Stimulated activated naive CD8-positive, alpha-beta T cell treated with anti-CD3 and anti-CD28 coated beads, Interleukin-15, amount 100 ng/mL, for 72 hours (primary cell): ENCODE results near the gene LOC128125822.

Experiments used
- ATAC-seq: fragments of 150-1000 bp; cut with Tn5 transposase; 2 replicates; pipeline ENCODE4 v1.10.0; 2021; ENCODE audit warnings: mild to moderate bottlenecking, moderate library complexity
- DNase-seq, 2 donors: peaks; one replicate each; pipeline ENCODE4 v3.0.0; 2021 to 2022
- H3K27ac Mint-ChIP-seq, 2 donors: one replicate each; pipeline ENCODE4 v1.8.0; 2022; ENCODE audit warnings: mild to moderate bottlenecking in 2 of 2, mixed read lengths in 2 of 2, moderate library complexity in 2 of 2
- H3K27me3 Mint-ChIP-seq: one replicate; pipeline ENCODE4 v1.8.0; 2022; ENCODE audit warnings: mixed read lengths
- H3K4me1 Mint-ChIP-seq: one replicate; pipeline ENCODE4 v1.8.0; 2022; ENCODE audit warnings: mild to moderate bottlenecking, mixed read lengths
- H3K4me3 Mint-ChIP-seq, 2 donors: one replicate each; pipeline ENCODE4 v1.8.0; 2022; ENCODE audit warnings: mild to moderate bottlenecking in 2 of 2, mixed read lengths in 2 of 2, moderate library complexity in 1 of 2
- H3K9me3 Mint-ChIP-seq, 2 donors: one replicate each; pipeline ENCODE4 v1.8.0; 2022; ENCODE audit warnings: mixed read lengths in 2 of 2

LOC128125822 gene

DNA sequence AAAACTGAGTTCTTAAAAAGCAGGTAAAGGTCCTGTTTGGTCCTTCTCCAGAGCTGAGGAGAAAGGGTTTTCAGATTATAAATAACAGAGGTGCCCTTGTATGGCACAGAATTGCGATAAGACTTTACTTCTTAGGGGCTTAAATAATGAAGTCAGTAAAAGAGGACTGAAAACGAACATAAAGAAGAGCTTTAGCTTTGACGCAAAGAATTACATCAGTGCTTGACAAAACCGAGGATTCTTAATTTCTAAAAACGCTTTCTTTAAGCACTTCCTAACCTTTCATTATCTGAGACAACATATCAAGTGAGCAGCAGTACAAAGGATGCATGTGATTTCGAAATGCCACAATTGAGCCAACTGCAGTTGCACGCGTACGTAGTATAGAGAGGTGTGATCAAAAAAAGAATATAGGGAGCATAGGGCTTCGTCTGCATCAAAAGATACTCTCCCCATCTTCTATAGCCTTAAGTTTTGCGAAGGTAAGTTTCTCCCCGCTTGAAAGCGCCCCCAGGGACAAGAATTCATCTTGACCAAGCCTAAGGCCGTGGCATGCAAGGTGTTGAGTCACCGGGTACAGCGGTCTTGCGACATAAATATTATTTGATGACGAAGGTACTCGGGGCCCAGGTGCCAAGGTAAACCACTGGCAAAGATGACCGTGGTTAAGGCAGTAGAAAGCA is 778 bp upstream of the LOC128125822 start:
- H3K4me1 Mint-ChIP-seq = peaks cover 15% of the 10 kb centered on the region
- DNase-seq = peak in 1 of 2 donors; percentile 62
- H3K27ac Mint-ChIP-seq = peak overlapping the region; percentile 96
- no peaks in the 10 kb centered on the region for H3K27me3 Mint-ChIP-seq
- H3K9me3 Mint-ChIP-seq = no peaks in the 10 kb centered on the region
- ATAC-seq = peak; percentile 49
- H3K4me3 Mint-ChIP-seq = peak overlapping the region; percentile 88 to 95

DNA sequence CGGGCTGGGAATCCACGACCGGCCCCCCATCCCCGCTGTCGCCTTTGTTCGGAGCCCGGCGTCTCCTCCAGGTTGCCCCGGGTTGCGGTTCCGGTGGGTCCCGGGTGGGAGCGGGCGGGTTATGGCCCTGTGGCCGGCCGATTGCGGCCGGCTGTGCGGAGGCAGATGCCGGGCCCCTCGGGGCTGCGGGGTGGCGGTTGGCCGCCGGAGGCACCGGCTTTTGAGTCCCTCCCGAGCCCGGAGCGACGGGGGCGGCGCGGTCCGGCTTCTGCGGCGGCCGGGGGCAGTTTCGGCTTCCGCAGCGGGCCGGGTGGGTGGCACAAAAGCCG is 431 bp downstream of the LOC128125822 start:
- DNase-seq = no peak
- H3K4me3 Mint-ChIP-seq = peak overlapping the region; percentile 95
- H3K27me3 Mint-ChIP-seq = no peaks in the 10 kb centered on the region
- H3K9me3 Mint-ChIP-seq = no peaks in the 10 kb centered on the region
- peaks cover 18% of the 10 kb centered on the region for H3K4me1 Mint-ChIP-seq
- peak overlapping the region; percentile 96 to 97 for H3K27ac Mint-ChIP-seq
- ATAC-seq = peak; percentile 3

DNA sequence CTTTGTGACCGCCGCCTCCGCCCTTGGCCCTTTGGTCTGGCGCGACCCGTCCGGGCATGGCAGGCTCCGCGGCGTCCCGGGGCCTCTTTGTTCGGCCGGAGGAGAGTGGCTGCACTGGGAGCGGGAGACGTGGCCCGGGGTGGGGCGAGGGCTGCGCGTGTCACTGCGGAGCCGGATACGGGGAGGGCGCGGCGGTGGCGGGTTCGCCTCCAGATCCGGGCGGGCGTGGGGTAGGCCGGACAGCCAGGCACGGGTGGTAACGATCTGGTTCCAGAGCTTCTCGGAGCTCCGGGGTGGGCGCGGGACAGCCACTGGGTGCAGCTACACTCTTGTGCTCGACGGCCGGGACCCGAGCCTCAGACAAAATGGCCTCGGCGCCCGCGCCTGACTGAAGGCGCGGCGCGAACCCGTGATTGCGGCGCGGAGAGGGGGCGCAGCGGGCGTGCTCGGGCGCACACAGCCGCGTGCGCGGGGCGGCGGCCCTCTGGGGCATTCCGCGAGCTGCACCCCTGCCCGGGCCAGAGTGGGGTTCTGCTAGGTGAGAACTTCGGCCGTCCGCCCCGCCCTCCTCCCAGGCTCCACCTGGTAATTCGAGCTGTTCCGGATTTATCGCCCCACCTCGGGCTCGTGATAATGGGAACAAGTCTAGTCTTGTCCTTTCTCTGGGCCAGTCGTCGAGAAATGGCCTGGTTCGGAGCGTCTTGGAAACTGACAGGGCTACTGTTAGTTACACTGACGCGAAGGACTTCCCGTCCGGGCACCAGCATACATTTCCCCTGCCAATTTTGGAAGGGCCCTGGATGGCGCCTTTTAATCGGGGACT is 1.0 kb downstream of the LOC128125822 start:
- DNase-seq = peak; percentile 65 to 76
- no peaks in the 10 kb centered on the region for H3K27me3 Mint-ChIP-seq

DNA sequence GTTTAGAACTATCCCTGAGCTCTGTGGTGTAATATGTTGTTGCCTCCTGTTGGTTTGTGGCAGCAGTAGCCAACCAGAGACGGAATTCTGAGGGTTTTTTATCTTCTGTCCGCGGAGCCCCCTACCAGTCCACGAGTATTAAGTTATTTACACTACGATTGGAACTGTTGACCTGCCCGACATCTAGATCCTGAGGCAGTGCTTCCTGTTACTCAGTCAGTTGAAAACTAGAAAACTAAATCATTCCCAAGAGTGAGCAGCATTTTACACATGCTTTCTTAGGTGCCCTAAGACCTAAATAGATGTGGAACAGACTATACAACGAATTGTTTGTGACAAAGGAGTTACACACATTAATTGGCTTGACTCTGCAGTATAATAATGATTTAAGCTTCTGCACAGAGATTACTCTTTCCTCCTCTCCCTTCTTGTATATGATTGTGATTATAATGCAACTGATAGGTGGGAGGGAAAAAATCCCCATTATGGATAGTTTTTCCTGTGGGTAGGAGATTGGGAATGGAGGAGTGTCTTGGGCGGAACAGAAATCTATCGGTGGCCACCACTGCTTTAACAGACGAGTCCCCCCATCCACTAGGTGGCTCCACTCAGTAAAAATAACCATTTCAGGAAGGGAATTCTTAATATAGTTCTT is 1.7 kb downstream of the LOC128125822 start:
- Mint-ChIP-seq H3K27me3 (no peaks in the 10 kb centered on the region), H3K4me3 (peak overlapping the region; percentile 95), H3K27ac (peak overlapping the region; percentile 89 to 95), H3K4me1 (peaks cover 18% of the 10 kb centered on the region), H3K9me3 (no peaks in the 10 kb centered on the region)
- ATAC-seq = no peak
- DNase-seq = peak; percentile 30 to 34

More for the DNA sequence above, 1.0 kb downstream of the LOC128125822 start:
- peaks cover 18% of the 10 kb centered on the region for H3K4me1 Mint-ChIP-seq
- peak overlapping the region; percentile 95 for H3K4me3 Mint-ChIP-seq
- H3K27ac Mint-ChIP-seq = peak overlapping the region; percentile 94 to 97
- peak; percentile 53 for ATAC-seq
- no peaks in the 10 kb centered on the region for H3K9me3 Mint-ChIP-seq

DNA sequence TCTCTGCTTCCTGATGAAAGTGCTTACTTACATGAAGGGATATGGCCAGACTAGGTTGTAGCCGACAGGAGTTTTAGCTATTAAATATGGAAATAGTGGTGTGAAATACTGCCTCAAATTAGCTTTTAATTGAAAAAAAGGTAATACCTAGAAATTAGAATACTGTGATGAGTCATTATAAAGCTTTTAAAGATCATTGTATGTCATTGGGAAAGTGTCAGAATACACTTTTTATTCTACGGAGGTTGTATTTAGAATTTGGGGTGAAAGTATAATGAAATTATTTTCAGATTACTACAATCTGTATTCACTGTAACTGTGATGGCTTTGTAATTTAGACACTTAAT is 2.2 kb downstream of the LOC128125822 start:
- Mint-ChIP-seq H3K27me3 (no peaks in the 10 kb centered on the region), H3K4me1 (peaks cover 18% of the 10 kb centered on the region), H3K27ac (peak overlapping the region; percentile 89 to 95), H3K4me3 (peak overlapping the region; percentile 95), H3K9me3 (no peaks in the 10 kb centered on the region)
- DNase-seq (no peak), ATAC-seq (no peak)

DNA sequence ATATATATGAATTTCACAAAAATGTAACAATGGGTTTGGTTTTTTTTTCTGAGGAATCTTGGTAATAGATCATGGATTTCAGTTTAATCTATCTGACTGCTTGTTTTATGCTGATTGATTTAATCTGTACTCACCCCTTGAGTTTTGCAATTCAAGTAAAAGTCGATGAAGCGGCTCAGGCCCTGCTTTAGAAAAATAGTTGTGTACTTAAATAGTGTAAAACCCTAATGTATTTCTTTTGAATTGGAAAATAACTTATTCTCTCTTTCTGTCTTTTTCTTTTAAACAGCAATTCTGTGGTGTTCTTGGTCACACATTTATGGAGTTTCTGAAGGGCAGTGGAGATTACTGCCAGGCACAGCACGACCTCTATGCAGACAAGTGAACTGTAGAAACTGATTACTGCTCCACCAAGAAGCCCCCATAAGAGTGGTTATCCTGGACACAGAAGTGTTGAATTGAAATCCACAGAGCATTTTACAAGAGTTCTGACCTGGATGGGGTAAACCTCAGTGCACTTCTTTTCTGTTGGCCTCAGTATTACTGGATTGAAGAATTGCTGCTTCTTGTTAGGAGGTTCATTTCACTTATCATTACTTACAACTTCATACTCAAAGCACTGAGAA is 4.0 kb downstream of the LOC128125822 start:
- Mint-ChIP-seq H3K4me3 (peak overlapping the region in 1 of 2 donors; percentile 10), H3K9me3 (no peaks in the 10 kb centered on the region), H3K4me1 (peaks cover 15% of the 10 kb centered on the region), H3K27ac (no peak overlapping the region), H3K27me3 (no peaks in the 10 kb centered on the region)
- ATAC-seq (no peak), DNase-seq (no peak)

DNA sequence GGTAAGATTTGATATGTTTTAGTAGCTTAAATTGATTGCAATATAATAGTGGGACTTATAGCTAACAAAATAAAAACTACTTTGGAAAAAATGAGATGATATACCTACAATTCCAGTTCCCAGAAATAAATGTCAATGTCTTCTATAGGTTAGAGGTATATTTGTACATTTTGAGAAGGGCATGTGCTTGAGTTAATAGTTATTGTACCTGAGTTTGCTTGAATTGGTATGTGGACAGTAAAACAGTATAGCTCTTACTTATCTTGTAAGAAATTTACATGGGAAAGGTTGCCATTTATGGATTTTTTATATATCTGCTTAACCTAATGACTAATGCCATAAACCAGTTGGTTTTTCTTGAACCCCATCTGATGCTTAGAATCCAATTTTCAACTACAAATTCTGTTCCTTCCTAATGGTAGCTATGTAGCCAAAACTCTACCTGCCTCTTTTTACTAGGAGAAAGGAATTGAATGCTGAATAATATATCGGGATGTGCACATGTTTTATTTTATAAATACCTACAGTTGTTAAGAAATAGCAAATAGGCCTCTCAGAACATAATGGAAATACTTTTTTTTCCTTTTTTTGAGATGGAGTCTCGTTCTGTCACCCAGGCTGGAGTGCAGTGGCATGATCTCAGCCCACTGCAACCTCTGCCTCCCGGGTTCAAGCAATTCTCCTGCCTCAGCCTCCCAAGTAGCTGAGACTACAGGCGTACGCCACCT is 4.9 kb downstream of the LOC128125822 start:
- Mint-ChIP-seq H3K9me3 (no peaks in the 10 kb centered on the region), H3K4me1 (peaks cover 8% of the 10 kb centered on the region), H3K27me3 (no peaks in the 10 kb centered on the region), H3K27ac (no peak overlapping the region), H3K4me3 (no peak overlapping the region)
- ATAC-seq = no peak
- no peak for DNase-seq

DNA sequence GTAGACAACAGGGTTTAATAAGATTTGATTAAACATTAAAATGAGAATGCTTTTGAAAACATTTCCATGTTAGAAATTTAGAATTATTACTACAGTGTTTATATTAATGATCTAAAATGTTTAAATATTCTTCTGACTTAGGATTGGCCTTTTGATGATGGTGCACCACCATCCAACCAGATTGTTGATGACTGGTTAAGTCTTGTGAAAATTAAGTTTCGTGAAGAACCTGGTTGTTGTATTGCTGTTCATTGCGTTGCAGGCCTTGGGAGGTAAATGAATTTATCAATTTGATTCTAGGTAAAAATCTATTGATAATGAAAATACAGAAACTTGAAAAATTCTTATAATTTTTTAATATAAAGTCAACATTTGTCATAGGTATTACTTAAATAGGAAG is 6.5 kb downstream of the LOC128125822 start:
- no peak for DNase-seq
- Mint-ChIP-seq H3K9me3 (no peaks in the 10 kb centered on the region), H3K4me1 (peaks cover 8% of the 10 kb centered on the region), H3K27me3 (no peaks in the 10 kb centered on the region), H3K4me3 (no peak overlapping the region), H3K27ac (no peak overlapping the region)
- no peak for ATAC-seq

DNA sequence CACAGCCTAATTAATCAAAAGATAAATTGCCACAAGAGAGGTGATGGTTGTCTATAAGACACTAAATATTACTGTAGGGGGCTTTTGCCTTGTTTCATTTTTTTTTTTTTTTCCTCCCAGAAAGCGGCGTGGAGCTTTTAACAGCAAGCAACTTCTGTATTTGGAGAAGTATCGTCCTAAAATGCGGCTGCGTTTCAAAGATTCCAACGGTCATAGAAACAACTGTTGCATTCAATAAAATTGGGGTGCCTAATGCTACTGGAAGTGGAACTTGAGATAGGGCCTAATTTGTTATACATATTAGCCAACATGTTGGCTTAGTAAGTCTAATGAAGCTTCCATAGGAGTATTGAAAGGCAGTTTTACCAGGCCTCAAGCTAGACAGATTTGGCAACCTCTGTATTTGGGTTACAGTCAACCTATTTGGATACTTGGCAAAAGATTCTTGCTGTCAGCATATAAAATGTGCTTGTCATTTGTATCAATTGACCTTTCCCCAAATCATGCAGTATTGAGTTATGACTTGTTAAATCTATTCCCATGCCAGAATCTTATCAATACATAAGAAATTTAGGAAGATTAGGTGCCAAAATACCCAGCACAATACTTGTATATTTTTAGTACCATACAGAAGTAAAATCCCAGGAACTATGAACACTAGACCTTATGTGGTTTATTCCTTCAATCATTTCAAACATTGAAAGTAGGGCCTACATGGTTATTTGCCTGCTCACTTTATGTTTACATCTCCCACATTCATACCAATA is 7.8 kb downstream of the LOC128125822 start:
- no peak for ATAC-seq

DNA sequence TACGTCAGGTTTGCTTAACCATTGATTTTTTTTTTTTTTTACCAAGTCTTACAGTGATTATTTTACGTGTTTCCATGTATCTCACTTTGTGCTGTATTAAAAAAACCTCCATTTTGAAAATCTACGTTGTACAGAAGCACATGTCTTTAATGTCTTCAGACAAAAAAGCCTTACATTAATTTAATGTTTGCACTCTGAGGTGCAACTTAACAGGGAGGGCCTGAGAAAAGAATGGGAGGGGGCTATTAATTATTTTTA is 8.4 kb downstream of the LOC128125822 start:
- DNase-seq (no peak), ATAC-seq (no peak)
- Mint-ChIP-seq H3K27me3 (no peaks in the 10 kb centered on the region), H3K4me3 (no peak overlapping the region), H3K27ac (no peak overlapping the region), H3K9me3 (no peaks in the 10 kb centered on the region), H3K4me1 (peaks cover 8% of the 10 kb centered on the region)

More for the DNA sequence above, 7.8 kb downstream of the LOC128125822 start:
- H3K4me3 Mint-ChIP-seq = no peak overlapping the region
- no peaks in the 10 kb centered on the region for H3K27me3 Mint-ChIP-seq
- H3K4me1 Mint-ChIP-seq = peaks cover 8% of the 10 kb centered on the region
- DNase-seq = no peak
- H3K27ac Mint-ChIP-seq = no peak overlapping the region
- no peaks in the 10 kb centered on the region for H3K9me3 Mint-ChIP-seq

DNA sequence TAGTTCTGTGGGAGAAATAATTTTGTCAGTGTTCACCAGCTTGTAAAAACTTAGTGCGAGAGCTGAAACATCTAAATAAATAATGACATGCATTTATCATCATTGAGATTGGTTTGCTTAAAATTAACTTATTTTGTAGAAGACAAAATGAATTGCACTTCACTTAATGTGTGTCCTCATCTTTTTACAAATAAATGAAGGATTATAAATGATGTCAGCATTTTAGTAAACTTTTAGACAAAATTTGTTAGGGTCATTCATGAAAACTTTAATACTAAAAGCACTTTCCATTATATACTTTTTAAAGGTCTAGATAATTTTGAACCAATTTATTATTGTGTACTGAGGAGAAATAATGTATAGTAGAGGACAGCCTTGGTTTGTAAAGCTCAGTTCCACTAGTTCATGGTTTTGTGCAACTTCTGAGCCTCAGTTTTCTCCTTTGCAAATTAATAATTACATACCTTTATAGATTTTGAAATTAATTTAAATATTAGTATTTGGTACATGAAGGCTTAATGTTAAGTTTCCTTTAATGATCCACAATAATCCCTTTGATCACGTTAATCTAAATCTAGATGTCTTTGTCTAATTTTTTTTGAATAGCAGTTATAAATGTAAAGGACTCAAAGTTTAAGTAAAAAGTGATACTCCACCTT is 9.2 kb downstream of the LOC128125822 start:
- ATAC-seq = no peak
- no peak overlapping the region for H3K27ac Mint-ChIP-seq

DNA sequence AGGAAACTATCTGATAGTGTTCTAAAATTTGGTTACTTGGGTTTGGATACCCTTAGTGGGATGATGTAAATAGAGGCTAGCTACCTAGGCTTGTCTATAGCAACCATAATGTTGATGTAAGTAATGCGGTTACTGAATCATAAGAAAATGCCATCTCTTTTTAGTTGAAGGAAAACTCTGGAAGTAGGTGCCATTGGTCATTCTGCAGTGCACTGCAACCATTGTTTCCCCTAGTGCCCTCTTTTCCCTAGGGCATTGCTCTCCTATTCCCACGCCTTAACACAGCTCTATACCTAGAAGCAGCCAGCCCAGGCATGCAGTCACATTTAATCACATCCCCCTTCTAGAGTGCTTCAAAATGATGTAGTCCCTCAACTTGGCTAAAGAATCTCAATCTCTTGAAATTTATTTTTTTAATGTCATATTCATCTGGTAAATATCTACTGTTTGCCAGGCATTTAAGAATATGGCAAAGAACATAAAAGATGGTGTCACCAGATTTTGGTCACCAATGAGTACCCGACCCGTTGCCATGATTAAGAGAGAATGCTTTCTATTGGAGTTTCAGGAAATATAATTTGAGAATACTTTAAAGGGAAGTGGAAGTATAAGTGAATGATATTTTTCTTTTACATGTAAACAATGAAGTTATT is 10.4 kb downstream of the LOC128125822 start:
- Mint-ChIP-seq H3K27ac (peak overlapping the region in 1 of 2 donors; percentile 21), H3K27me3 (no peaks in the 10 kb centered on the region), H3K4me3 (no peak overlapping the region), H3K4me1 (no peaks in the 10 kb centered on the region), H3K9me3 (no peaks in the 10 kb centered on the region)
- ATAC-seq (no peak), DNase-seq (no peak)

More for the DNA sequence above, 9.2 kb downstream of the LOC128125822 start:
- peaks cover 3% of the 10 kb centered on the region for H3K4me1 Mint-ChIP-seq
- H3K9me3 Mint-ChIP-seq = no peaks in the 10 kb centered on the region
- no peak for DNase-seq
- no peaks in the 10 kb centered on the region for H3K27me3 Mint-ChIP-seq
- no peak overlapping the region for H3K4me3 Mint-ChIP-seq

DNA sequence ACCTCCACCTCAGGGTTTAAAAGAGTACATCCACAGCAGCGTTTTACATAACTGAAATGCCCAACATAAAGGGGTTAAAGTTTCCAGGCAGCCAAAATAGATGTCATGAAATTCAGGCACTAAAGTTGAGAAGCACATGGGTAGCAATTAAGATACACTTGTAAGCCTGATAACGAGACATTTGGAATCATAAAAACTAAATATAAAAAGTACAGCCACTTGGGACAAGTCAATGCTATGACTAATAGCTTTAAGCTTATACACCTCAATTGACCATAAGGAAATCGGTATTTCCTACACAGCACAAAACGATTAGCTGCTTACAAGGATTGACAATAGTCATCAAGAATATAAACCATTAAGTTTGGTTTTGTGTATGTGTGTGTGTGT is 11.8 kb downstream of the LOC128125822 start:
- H3K4me1 Mint-ChIP-seq = no peaks in the 10 kb centered on the region
- H3K27ac Mint-ChIP-seq = no peak overlapping the region
- no peaks in the 10 kb centered on the region for H3K27me3 Mint-ChIP-seq
- no peaks in the 10 kb centered on the region for H3K9me3 Mint-ChIP-seq
- ATAC-seq (no peak), DNase-seq (no peak)
- no peak overlapping the region for H3K4me3 Mint-ChIP-seq

DNA sequence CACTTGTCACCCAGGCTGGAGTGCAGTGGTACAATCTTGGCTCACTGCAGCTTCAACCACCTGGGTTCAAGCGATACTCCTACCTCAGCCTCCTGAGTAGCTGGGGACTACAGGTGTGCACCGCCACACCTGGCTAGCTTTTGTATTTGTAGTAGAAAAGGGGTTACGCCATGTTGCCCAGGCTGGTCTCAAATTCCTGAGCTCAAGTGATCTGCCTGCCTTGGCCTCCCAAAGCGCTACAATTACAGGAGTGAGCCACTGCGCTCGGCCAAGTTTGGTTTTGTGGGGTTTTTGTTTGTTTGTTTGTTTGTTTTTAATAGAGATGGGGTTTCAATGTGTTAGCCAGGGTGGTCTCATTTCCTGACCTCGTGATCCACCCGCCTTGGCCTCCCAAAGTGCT is 12.3 kb downstream of the LOC128125822 start:
- Mint-ChIP-seq H3K27me3 (no peaks in the 10 kb centered on the region), H3K4me3 (no peak overlapping the region), H3K27ac (no peak overlapping the region), H3K9me3 (no peaks in the 10 kb centered on the region), H3K4me1 (no peaks in the 10 kb centered on the region)
- no peak for ATAC-seq
- DNase-seq = no peak
